Subcutaneous adipose tissue (tissue), 4 donors: ENCODE data around the gene FUNDC2. TPM values are rescaled to one million over a fixed set of nuclear protein-coding genes. Genes with fewer than 3 reads are reported as not detected.

ENCODE experiments used
- total RNA-seq, 4 donors: library from RNA; depleted of rRNA; stranded (reverse); fragments of >200 nt; gene quantifications; one replicate each; pipeline ENCODE4 v1.1.0, GENCODE V29; 2016
- TF ChIP-seq, protein P1 (sequence below): fragments of 450-650 bp; IDR thresholded peaks from one replicate; pipeline ENCODE4 v1.5.1; 2016; ENCODE audit warnings: low read depth, mild to moderate bottlenecking, control low read depth, antibody characterized with exemption, moderate library complexity

The FUNDC2 gene
- total RNA-seq, 4 donors from 2014 or later: 46.1 to 83.5 (median 69.6) TPM

DNA sequence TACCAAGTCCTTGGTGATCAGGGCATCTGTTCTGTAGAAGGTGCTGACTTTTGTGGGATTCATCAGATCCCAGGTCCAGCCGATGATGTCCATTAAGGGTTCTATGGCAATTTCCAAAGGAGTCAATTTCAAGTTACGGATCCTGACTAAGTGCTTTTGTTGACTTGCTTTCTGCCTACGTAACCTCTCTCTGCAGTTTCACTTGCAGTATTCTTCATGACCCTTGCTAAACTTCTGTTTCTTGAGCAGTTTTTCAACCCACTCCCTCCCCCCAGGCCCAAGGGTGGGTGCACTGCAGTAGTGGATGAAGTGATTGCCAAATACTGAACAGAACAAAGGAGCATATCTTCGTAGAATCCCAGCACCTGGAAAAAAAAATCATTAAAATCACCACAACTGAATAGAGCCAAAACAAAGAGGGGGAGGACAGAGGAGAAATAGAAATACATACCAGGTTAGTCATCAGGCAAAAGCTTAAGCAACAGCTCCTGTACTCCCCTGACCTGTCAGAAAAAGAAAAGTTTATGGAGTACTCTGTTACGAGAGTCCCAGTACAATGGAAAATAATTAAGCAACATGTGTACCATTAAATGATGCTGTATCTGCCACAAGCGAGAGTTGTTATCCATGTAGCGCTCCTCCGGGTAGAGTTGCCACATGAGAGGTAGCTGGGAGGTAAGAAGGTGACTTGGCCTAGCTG lies 38.5 kb downstream of the FUNDC2 start:
- TF ChIP-seq, protein P1, sequence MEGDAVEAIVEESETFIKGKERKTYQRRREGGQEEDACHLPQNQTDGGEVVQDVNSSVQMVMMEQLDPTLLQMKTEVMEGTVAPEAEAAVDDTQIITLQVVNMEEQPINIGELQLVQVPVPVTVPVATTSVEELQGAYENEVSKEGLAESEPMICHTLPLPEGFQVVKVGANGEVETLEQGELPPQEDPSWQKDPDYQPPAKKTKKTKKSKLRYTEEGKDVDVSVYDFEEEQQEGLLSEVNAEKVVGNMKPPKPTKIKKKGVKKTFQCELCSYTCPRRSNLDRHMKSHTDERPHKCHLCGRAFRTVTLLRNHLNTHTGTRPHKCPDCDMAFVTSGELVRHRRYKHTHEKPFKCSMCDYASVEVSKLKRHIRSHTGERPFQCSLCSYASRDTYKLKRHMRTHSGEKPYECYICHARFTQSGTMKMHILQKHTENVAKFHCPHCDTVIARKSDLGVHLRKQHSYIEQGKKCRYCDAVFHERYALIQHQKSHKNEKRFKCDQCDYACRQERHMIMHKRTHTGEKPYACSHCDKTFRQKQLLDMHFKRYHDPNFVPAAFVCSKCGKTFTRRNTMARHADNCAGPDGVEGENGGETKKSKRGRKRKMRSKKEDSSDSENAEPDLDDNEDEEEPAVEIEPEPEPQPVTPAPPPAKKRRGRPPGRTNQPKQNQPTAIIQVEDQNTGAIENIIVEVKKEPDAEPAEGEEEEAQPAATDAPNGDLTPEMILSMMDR: no peak

DNA sequence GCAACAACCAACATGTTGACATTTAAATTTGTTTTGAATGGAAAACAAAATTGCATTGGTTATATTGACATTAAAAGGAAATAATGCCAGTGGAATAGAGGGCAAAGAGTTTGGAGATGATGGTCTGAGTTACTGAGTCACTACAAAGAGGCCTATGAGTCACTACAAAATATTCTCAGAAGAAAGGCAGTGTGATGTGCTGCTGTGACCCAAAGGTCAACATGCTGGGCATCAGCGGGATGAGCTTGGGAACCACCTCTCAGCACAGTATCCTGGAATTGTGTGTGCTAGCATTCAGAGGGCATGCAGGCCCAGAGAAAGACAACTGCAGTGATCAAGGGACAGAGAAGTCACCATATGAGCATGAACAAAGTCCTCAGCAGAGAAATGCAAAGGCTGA lies 41.5 kb downstream of the FUNDC2 start:
- TF ChIP-seq, protein P1: no peak

DNA sequence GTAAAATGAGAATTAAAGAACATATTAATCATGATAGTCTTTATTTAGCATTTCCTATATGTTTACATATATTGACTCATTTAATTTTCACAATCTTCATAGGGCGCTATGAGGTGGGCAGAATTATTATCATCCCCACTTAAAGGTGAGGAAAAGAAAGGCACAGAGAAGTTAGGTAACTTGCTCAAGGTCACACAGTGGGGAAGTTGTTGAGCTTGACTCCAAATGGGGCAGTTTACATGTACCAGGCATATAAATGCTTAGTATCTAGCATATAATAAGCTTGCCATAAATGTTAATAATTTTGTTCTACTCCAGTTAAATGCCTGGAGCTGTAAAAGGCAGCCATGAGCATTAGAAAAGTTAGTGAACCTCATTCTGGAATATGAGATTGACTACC lies 42.8 kb downstream of the FUNDC2 start:
- TF ChIP-seq, protein P1: no peak

DNA sequence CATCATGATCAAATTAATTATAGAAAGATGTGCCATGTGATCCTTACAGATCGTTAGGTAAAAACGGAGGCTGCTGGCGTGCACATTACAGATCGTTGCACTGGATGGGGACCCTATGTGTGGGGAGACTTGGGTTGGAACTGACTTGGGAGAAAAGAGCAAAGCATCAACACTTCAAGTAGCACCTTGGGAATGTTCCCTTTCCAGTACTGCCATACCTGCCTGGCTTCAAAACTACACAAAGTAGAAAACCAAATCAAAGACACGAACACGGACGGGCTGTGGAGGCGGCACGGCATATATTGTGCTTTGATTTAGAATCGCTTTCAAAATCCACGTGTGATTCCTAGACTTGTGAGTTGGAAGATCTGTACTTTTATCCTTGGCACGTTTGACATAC lies 43.4 kb downstream of the FUNDC2 start:
- TF ChIP-seq, protein P1: no peak

DNA sequence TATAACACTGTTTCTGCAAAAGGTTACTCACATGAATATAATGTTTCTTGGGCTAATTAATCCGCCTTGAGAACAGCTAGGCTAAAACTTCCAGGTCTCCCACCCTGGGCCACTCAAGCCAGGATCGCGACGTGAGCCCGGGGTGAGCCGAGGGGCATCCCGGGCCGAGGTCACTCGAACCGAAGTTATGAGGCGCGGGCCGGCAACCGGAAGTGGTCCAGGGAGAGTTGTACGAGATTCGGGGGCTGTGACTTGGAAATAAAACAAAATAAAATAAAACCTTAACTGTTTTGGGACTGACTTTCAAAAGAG lies 44.0 kb downstream of the FUNDC2 start:
- TF ChIP-seq, protein P1: no peak

DNA sequence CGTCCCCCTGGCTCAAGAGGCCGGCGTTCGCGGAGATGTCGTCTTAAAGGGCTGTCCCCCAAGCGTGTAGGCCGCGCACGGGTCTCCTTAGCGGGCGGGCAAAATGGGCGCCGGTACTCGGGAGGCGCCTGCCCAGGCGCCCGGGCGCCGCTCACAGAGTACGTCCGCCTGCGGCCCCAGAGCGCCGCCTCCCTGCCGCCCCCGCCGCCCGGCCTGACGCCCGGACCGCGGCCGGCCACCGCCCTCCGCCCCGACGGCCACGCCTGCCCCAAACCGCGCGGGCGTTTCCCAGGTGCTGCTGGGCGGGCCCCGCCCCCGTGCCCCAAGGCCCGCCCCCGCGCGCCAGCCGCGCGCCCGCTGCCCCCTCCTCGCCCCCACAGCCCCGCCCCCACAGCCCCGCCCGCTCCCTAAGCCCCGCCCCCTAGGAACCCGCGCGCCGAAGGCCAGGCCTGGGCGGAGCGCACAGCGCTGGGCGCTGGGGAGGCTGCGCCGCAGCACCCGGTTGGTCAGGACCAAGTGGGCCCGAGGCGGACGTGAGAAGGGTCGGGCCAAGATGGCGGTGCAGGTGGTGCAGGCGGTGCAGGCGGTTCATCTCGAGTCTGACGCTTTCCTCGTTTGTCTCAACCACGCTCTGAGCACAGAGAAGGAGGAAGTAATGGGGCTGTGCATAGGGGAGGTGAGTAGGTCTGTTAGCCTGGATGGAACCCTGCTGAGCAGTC lies 44.5 kb downstream of the FUNDC2 start, which contains the start of the genes BRCC3, CMC4 and MTCP1:
TSS of gene BRCC3 (plus strand) at position 534 of the 719 bp plus-strand sequence. CDS start at position 554, 20 bp downstream.
TSS of gene CMC4 (minus strand) at position 162 of the 719 bp plus-strand sequence. CDS start 7,113 bp downstream, outside the sequence.
TSS of gene MTCP1 (minus strand) at position 162 of the 719 bp plus-strand sequence. CDS start 5,126 bp downstream, outside the sequence.
- TF ChIP-seq, protein P1: no peak

DNA sequence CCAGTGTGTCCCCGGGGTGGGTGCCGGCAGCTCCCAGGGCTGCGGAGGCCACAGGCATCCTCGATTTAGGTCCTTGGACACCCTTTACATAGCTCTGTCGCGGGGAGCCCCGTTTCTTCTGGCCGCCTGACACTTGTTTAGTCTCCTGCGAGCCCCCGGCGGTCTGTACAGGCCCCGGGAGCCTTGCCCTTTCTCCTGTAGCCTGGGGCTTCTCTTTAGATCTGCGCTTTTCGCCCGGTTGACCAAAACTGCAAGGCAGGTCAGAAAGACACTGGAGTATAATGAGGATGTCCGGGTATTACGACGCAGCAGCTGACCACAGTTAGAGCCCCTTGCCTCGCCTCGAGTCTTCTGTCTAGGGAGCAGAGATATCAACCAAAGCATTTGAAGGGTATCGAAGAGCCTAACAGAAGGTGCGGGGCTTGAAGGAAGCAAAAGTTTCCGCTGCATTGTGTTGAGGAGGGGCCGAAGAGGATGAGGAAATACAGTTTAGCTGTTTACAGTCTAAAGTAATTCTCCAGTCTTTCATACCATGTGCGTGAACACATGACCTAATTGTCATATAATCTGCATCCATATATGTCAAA lies 45.1 kb downstream of the FUNDC2 start:
- TF ChIP-seq, protein P1: no peak
